WERI-Rb-1 (cell line): ENCODE measurements around the gene ZC3H12A.

Experiments
- DNase-seq: peaks from one replicate; pipeline ENCODE4 v3.0.0-alpha.2; 2020
- H3K27ac ChIP-seq: fragments of 250-450 bp; sonication (Bioruptor Pico); 2 replicates; pipeline ENCODE4 v1.5.1; 2020; ENCODE audit warnings: mild to moderate bottlenecking, moderate library complexity
- H3K27me3 ChIP-seq: fragments of 250-450 bp; sonication (Bioruptor Pico); 2 replicates; pipeline ENCODE4 v1.5.1; 2021; ENCODE audit warnings: mild to moderate bottlenecking, low read depth, moderate library complexity; ENCODE audit not compliant: insufficient read depth, severe bottlenecking
- H3K36me3 ChIP-seq: fragments of 250-450 bp; sonication (Bioruptor Pico); 2 replicates; pipeline ENCODE4 v1.5.1; 2020; ENCODE audit warnings: mild to moderate bottlenecking, moderate library complexity
- H3K4me3 ChIP-seq: 2 replicates; pipeline ENCODE4 v1.5.1; 2011; ENCODE audit warnings: low read depth, mild to moderate bottlenecking, control low read depth, low read length
- H3K9me3 ChIP-seq: fragments of 250-450 bp; sonication (Bioruptor Pico); 2 replicates; pipeline ENCODE4 v1.5.1; 2021; ENCODE audit warnings: mild to moderate bottlenecking, moderate library complexity; ENCODE audit not compliant: severe bottlenecking
- CTCF ChIP-seq: IDR thresholded peaks from 2 replicates; pipeline ENCODE4 v1.5.1; 2011; ENCODE audit warnings: low read depth, mild to moderate bottlenecking, control low read depth, inconsistent platforms, low read length

ZC3H12A gene

DNA sequence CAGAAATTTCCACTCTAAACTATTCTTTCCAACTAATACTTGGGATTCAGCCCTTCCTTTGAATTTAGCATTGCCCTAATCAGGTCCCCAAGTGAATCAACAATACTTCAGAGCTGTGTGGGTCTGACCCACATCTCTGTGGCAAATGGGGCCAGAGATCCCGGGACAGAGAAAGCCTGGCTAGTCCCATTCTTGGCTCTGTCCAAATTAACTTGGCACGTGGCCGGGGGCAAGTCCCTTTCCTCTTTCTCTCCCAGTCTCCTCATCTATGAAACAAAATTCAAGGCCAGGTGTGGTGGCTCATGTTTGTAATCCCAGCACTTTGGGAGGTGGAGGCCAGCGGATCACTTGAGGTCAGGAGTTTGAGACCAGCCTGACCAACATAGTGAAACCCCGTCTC is 6.3 kb upstream of the ZC3H12A start:
- no peak for TF ChIP-seq CTCF
- Histone ChIP-seq H3K27ac (no peak overlapping the region), H3K9me3 (no peaks in the 10 kb centered on the region), H3K27me3 (no peaks in the 10 kb centered on the region), H3K36me3 (no peaks in the 10 kb centered on the region), H3K4me3 (no peak overlapping the region)
- DNase-seq, result no peak

GRCh38 chr1:37469386-37469785 is 5.0 kb upstream of the ZC3H12A start:
- Histone ChIP-seq H3K9me3 (no peaks in the 10 kb centered on the region), H3K27ac (no peak overlapping the region), H3K27me3 (no peaks in the 10 kb centered on the region), H3K36me3 (no peaks in the 10 kb centered on the region), H3K4me3 (no peak overlapping the region)
- no peak for TF ChIP-seq CTCF
- DNase-seq, result no peak

DNA sequence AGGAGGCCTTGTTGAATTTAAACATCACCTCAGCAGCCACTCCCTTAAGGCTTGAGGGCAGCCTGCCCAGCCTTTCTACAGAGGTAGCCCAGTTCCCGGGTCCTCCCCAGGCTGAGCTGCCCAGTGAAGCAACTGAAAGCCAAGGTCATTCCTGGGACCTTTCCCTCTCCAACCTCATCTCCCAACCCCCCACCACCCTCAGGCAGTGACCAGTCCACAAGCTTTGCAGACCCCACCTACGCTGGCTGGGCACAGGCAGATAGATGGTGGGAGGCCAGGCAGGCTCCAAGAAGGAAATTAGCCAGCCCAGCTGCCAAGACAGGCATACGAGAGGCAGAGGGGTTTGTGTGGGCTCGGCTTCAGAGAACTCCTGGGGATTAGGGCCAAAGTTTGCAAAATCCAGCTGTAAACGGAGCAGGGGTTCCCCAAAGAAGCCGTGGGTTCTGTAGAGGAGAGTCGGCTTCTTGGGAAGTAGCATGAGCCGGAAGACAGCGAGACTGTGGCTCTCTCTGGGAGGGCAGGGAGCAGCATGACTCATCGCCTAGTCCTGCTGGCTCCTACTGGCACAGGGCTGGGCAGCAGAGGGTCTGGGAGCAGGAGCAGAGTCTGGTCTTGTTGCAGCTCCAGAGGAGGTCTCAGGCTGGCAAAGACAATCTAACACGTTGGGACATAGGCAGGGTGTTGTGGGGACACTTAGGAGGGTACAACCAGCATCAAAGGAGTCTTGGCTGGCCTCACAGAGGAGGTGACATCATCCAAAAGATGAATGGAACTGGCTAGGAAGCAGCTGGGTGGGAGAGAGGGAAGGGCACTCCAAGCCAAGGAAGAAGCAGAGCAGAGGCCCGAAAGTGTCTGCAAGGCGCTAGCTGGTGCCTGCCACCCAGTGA is 2.8 kb upstream of the ZC3H12A start:
- DNase-seq, result no peak
- no peak for TF ChIP-seq CTCF
- no peak overlapping the region for H3K4me3 ChIP-seq
- no peak overlapping the region for H3K27ac ChIP-seq
- no peaks in the 10 kb centered on the region for H3K27me3 ChIP-seq
- peaks cover 9% of the 10 kb centered on the region for H3K36me3 ChIP-seq
- no peaks in the 10 kb centered on the region for H3K9me3 ChIP-seq

- peaks cover 15% of the 10 kb centered on the region for H3K36me3 ChIP-seq
- no peak overlapping the region for H3K27ac ChIP-seq
- H3K4me3 ChIP-seq, result no peak overlapping the region
- H3K9me3 ChIP-seq, result no peaks in the 10 kb centered on the region
- TF ChIP-seq CTCF, result no peak
- no peak for DNase-seq
- H3K27me3 ChIP-seq, result no peaks in the 10 kb centered on the region
These were observed 2.1 kb upstream of the ZC3H12A start for GRCh38 chr1:37472281-37472680.

- no peak for TF ChIP-seq CTCF
- Histone ChIP-seq H3K4me3 (no peak overlapping the region), H3K36me3 (peaks cover 22% of the 10 kb centered on the region), H3K27me3 (no peaks in the 10 kb centered on the region), H3K9me3 (no peaks in the 10 kb centered on the region), H3K27ac (no peak overlapping the region)
- no peak for DNase-seq
These were observed 1.4 kb upstream of the ZC3H12A start for GRCh38 chr1:37472994-37473393.
